HG03457 (cell line): ENCODE data around the gene ARSD.
"Not testable (repeated sequence)": the region's sequence is repeated elsewhere in the genome, so short reads cannot be mapped to it uniquely, and the experiment has no call there.

ENCODE experiments used
- ATAC-seq: cut with Tn5 transposase; IDR thresholded peaks from one replicate; pipeline ENCODE4 v1.9.1; 2021; ENCODE audit warnings: moderate number of reproducible peaks; ENCODE audit not compliant: unreplicated experiment

The ARSD gene

DNA sequence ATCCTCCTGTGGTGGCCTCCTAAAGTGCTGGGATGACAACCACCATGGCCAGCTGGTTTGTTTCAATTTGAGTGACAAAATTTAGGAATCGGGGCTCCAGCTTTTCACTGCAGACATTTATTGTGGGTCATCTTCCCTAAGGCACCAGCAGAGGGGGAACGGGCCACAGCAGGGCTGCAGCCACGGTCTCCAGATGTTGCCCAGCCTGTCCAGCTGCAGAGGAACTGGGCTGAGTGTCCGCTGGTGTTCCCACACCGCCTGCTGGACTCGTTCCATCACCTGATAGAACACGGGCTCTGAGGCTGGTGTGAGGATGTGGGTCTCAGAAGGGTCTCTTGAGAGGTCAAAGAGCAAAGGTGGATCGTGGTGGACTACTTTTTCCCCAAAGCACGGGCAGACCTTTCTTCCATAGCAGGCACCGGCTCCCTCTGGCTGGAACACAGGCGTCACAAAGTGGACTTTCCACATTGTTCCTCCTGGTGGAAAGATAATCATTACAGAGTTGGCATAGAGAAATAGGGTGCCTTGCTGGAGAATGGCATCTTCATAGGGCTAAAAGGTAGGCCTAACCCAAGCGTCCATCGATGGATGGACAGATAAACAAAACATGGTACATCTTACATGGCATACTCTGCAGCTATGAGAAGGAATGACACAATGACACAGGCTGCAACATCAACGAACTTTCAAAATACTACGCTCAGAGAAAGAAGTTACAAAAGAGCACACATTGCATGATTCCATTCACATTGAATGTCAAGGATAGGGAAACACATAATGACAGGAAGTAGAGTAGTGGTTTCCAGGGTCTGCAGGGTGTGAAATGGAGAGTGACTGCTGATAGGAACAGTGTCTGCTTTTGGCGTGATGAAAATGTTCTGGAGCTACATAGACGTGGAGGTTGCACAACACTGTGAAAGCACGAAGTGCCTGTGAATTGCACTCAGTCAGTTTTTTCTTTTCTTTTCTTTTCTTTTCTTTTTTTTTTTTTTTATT lies 5.9 kb upstream of the ARSD start:
- no peak for ATAC-seq

GRCh38 chrX:2933125-2933900 lies 4.2 kb upstream of the ARSD start:
- ATAC-seq, result no peak

DNA sequence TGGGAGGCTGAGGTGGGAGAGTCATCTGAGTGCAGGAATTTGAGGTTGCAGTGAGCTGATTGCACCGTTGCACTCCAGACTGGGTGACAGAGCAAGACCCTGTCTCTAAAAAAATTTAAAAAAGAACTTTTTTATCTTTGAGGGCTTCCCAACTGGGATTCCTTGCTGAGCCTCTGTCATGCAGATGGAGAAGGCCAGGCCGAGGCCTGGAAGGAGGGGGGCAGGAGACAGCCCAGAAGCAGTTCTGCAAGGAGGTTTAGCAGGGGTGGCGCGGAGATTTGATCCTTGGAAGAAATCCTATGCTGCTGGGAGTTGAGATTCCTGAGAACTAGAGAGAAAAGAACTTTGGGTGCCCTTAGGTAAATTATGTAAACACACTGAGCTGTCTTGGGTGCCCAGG lies 2.5 kb upstream of the ARSD start:
- no peak for ATAC-seq

DNA sequence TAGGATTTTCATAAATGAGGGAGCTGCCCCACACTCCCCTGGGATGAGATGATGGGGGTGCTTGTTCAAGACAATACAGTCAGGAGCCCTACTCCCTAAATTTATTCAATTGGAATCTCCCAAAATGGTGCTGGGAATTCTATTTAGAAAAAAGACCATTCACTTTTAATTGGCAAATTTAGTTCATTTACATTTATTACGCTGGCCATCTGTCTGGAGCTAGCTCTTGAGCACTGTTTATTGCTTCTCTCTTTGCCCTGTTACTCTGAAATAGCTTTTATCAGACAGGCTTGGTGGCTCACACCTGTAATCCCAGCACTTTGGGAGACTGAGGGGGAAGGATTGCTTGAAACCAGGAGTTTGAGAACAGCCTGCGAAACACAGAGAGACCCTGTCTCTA lies 2.0 kb upstream of the ARSD start:
- no peak for ATAC-seq

DNA sequence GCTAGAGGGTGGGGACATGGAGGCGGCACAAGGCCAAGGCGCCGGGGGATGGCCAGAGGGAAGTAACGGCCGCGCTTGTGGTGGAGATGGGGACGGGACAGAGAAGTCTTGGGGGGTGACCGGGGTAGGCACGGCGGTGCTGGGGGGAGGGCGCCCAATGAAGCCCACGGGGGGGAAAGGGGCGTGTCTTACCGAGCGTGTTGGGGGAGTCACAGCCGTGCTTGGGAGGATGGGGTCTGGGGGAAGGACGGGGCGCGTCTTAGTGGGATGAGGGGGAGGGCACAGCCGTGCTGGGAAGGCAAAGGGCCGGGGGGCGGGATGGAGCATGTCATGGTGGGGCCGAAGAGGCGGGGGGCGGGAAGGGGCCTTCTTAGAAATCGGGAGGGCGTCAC lies 952 bp downstream of the ARSD start:
- no peak for ATAC-seq

DNA sequence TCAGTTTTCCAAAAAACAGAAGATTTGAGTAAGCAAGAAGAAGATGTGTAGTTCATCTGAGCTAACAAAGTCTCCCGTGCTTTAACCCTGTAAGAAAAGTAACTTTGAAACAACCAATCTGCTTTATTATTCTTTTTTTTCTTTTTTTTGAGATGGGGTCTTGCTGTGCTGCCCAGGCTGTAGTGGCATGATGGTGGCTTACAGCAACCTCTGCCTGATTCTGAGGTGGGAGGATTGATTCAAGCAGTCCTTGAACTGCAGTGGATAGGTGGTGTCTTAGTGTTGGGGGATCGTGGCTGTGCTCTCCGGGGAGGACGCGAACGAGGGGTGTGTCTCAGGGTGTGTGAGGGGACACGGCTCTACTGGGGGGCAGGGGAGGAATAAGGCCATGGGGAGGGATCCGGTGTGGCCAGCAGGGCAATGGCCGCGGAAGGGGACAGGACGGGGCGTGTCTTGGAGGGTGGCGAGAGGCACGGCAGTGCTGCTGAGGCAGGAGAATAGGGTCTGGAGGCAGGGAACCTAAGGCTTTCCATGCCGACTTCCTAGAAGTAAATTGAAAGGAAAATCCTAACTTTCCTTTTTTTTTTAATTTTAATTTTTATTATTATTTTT lies 2.4 kb downstream of the ARSD start:
- ATAC-seq, result no peak

GRCh38 chrX:2926255-2926654 lies 2.9 kb downstream of the ARSD start:
- not testable (repeated sequence) for ATAC-seq

DNA sequence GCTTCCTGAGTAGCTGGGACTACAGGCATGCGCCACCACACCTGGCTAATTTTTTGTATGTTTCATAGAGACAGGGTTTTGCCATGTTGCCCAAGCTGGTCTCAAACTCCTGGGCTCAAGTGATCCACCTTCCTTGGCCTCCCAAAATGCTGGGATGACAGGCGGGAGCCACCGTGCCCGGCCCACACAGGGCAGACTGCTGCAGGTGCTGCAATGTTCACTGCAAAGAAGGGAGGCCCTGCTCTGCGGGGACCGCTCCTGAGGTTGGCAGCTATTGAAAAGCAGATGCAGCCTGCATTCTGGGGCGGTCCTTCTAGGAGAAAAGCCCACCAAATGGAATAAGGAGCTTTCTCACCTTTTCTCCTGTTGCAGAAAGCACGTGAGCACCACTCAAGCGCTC lies 5.0 kb downstream of the ARSD start:
- no peak for ATAC-seq

DNA sequence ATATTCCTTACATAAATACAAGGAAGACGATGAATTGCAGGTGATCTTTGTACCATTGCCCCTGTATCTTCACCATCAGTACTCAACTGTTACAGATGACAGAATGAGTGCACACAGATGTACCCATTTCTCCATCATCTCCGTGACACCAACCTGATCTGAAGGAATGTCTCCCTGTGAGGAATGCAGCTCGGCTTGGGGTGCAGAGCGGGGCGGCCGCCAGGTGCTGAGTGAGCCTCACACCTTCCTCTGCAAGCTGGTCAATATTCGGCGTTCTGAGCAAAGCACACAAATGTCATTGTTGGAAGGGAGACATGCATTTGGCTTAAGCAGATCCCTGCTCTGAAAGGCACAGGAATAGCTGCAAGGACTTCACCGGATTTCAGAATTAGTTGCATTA lies 7.4 kb downstream of the ARSD start:
- ATAC-seq, result no peak

DNA sequence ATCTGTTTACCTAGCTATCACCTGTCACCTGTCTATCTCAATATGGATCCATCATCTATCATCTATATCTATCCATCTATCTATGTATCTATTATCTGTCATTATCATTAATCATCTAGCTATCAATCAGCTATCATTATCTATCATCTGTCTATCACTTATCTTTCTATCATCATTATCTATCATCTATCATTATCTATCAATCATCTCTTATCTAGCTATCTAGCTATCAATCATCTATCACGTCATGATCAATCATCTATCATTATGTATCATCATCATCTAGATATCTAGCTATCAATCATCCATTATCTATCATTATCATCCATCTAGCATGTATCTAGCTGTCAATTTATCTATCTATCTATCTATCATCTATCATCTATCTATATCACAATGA lies 7.9 kb downstream of the ARSD start:
- no peak for ATAC-seq

DNA sequence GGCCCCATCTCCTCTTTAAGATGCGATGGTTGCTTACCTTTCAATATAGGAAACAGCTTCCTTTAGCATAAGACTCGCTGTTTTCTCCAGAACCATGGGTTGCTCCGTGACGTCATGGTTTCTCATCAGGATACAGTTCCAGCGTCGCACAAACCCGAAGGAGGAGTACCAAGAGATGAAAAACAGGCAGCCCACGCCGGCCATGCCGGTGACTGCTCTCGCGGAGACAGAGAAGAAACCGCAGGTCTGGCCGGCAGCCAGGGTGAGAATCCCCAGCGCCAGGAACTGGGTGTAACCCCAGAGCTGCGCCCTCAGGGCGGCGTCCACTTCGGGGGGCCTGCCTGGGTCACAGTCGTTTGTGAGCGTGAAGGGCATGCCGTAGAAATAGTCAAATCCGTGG lies 11.4 kb downstream of the ARSD start:
- no peak for ATAC-seq

GRCh38 chrX:2913118-2913517 lies 16.0 kb downstream of the ARSD start:
- ATAC-seq, result no peak

DNA sequence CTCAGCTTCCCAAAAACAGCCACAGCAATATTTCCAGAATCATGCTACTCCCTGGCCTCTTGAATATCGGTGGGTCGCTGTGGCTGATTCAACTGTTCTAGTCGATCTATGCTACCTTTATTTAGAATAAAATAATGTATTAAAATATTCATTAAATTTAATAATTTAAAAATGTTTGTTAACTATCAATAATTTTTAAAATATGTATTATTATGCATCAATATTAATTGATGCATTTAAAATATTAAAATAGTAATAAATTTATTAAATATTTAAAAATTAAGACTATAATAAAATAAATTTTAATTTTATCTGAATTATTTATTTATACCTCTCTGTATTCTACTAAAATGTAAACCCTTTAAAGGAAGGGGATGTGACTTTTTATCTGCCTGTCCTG lies 19.0 kb downstream of the ARSD start:
- no peak for ATAC-seq

GRCh38 chrX:2908125-2908685 lies 20.9 kb downstream of the ARSD start:
- ATAC-seq, result no peak

- ATAC-seq, result no peak
Measured at GRCh38 chrX:2907295-2907694, 21.8 kb downstream of the ARSD start.

DNA sequence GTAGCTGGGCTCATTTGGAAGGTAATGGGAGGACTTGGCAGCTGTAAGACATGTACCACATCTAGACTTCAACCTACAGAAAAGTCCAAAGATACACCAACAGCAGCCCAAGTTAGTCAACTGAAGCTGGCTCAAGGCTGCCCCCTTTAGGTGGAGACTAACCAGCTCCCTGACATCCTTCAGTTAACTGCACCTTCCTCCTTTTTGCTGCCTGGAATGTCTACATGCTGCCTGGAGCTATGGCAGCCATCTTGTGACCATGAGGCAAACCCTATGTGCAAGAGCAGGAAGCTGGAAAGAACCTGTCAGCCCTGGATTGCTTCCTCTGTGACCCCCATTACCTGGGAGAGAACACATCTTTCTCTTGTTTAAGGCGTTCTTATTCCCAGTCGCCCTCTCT lies 25.8 kb downstream of the ARSD start:
- no peak for ATAC-seq

DNA sequence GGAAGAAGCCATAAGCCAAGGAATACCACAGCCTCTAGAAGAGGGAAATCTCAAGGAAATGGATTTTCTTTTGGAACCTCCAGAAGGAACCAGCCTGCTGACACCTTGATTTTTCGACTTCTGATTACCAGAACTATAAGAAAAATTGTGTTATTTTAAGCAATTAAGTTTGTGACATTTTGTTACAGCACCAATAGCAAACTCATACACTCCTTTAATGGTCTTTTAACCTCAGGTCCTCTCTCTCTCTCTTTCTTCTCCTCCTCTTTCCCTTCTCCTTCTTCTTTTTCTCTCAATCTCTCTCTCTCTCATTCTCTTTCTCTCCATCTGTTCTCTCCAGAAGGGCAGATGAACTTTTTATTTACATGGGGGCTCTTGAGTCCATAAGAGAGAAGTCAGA lies 26.3 kb downstream of the ARSD start:
- no peak for ATAC-seq

DNA sequence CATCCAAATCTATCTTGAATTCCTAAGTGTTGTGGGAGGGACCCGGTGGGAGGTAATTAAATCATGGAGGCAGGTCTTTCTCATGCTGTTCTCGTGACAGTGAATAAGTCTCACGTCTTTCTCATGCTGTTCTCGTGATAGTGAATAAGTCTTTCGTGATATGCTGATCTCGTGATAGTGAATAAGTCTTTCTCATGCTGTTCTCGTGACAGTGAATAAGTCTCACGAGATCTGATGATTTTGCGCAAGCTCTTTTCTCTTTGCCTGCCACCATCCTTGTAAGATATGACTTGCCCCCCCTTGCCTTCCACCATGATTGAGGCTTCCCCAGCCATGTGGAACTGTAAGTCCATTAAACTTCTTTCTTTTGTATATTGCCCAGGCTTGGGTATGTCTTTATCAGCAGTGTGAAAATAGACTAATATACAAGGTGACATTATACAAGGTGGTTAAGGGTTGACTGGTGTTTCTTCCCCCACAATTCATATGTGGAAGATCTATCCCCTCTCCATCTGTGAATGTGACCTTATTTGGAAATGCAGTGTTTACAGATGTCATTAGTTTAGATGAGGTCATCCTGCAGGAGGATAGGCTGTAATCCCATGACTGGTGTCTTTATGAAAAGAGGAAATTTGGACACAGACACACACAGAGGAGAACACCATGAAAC lies 27.6 kb downstream of the ARSD start:
- no peak for ATAC-seq

DNA sequence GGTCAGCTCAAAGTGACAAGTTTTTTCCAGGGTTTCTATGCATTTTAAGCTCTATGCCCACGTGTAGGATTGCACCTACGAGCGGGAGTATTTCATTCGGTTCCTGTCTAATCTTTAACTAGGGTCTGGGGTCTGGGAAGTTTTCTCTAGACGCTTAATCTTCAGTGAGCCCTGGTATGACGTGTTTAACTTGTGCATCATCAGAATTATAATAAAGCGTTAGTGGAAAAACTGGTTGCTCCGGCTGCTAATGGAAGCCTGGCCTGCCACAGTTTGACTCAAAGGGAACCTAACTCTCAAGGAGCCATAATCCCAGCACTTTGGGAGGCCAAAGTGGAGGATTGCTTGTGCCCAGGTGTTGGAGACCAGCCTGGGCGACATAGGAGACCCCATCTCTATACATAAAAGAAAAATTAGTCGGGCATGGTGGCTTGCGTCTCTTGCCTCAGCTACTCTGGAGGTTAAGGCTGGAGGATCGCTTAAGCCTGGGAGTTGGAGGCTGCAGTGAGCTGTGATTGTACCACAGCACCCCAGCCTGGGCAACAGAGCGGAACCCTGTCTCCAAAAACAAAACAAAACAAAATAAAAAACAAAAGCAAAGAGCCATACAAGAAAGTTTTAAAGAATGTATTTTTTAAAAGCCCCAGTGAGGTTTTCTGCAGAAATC lies 30.2 kb downstream of the ARSD start:
- no peak for ATAC-seq
